ENCODE data around the gene PROC. TPM values are rescaled to one million over a fixed set of nuclear protein-coding genes. Genes with fewer than 3 reads are reported as not detected.

Gene PROC
- total RNA-seq, 1 donor from 2014 or later, result not detected

GRCh38 chr2:127434515-127434914 is 16.3 kb downstream of the PROC start:
- intact Hi-C loops (cut with DNase I), result no loop called here
- DNase-seq (ENCODE audit: extremely low spot score in 2 of 2), result no peak
- no peak for TF ChIP-seq POLR2AphosphoS5 (IDR thresholded peaks at IDR 0.05; ENCODE audit: insufficient read depth in 1 of 2, low read depth in 1 of 2)
- no peak for TF ChIP-seq POLR2A (IDR thresholded peaks at IDR 0.05)
- no peak for TF ChIP-seq CTCF (IDR thresholded peaks at IDR 0.05)

GRCh38 chr2:127437056-127437455 is 18.8 kb downstream of the PROC start:
- no peaks in the 10 kb centered on the region for H3K36me3 ChIP-seq
- H3K9me3 ChIP-seq, result no peaks in the 10 kb centered on the region
- no peaks in the 10 kb centered on the region for H3K27me3 ChIP-seq
- intact Hi-C loops (cut with DNase I), result no loop called here
- TF ChIP-seq POLR2AphosphoS5 (IDR thresholded peaks at IDR 0.05; ENCODE audit: insufficient read depth in 1 of 2, low read depth in 1 of 2) (no peak), CTCF (IDR thresholded peaks at IDR 0.05) (no peak), POLR2A (IDR thresholded peaks at IDR 0.05) (no peak)
- no peak for DNase-seq (ENCODE audit: extremely low spot score in 2 of 2)
- H3K27ac ChIP-seq, result no peak overlapping the region
- no peaks in the 10 kb centered on the region for H3K4me1 ChIP-seq
- H3K4me3 ChIP-seq, result no peak overlapping the region

More at GRCh38 chr2:127434515-127434914, 16.3 kb downstream of the PROC start:
- Histone ChIP-seq H3K36me3 (no peaks in the 10 kb centered on the region), H3K27ac (no peak overlapping the region), H3K9me3 (no peaks in the 10 kb centered on the region), H3K4me1 (no peaks in the 10 kb centered on the region), H3K4me3 (no peak overlapping the region), H3K27me3 (no peaks in the 10 kb centered on the region)

GRCh38 chr2:127437781-127438726 is 19.8 kb downstream of the PROC start:
- no peak for TF ChIP-seq POLR2A (IDR thresholded peaks at IDR 0.05)
- TF ChIP-seq CTCF (IDR thresholded peaks at IDR 0.05), result no peak
- no peak for TF ChIP-seq POLR2AphosphoS5 (IDR thresholded peaks at IDR 0.05; ENCODE audit: insufficient read depth in 1 of 2, low read depth in 1 of 2)
- H3K36me3 ChIP-seq, result no peaks in the 10 kb centered on the region
- H3K9me3 ChIP-seq, result no peaks in the 10 kb centered on the region
- H3K4me3 ChIP-seq, result no peak overlapping the region
- H3K27ac ChIP-seq, result no peak overlapping the region
- no peaks in the 10 kb centered on the region for H3K4me1 ChIP-seq
- intact Hi-C loops (cut with DNase I), result no loop called here
- no peaks in the 10 kb centered on the region for H3K27me3 ChIP-seq
- DNase-seq (ENCODE audit: extremely low spot score in 2 of 2), result no peak

- DNase-seq (ENCODE audit: extremely low spot score in 2 of 2), result no peak
- H3K27ac ChIP-seq, result no peak overlapping the region
- no peak overlapping the region for H3K4me3 ChIP-seq
- TF ChIP-seq POLR2AphosphoS5 (IDR thresholded peaks at IDR 0.05; ENCODE audit: insufficient read depth in 1 of 2, low read depth in 1 of 2) (no peak), POLR2A (IDR thresholded peaks at IDR 0.05) (no peak), CTCF (IDR thresholded peaks at IDR 0.05) (no peak)
- intact Hi-C loops (cut with DNase I), result no loop called here
- no peaks in the 10 kb centered on the region for H3K27me3 ChIP-seq
- H3K9me3 ChIP-seq, result no peaks in the 10 kb centered on the region
- H3K36me3 ChIP-seq, result no peaks in the 10 kb centered on the region
- H3K4me1 ChIP-seq, result no peaks in the 10 kb centered on the region
Measured at GRCh38 chr2:127439343-127439742, 21.1 kb downstream of the PROC start.

GRCh38 chr2:127448526-127448925 is 30.3 kb downstream of the PROC start:
- intact Hi-C loops (cut with DNase I), result no loop called here
- Histone ChIP-seq H3K36me3 (no peaks in the 10 kb centered on the region), H3K27me3 (no peaks in the 10 kb centered on the region), H3K27ac (no peak overlapping the region), H3K4me1 (no peaks in the 10 kb centered on the region), H3K9me3 (no peaks in the 10 kb centered on the region), H3K4me3 (no peak overlapping the region)
- no peak for TF ChIP-seq CTCF (IDR thresholded peaks at IDR 0.05)
- TF ChIP-seq POLR2AphosphoS5 (IDR thresholded peaks at IDR 0.05; ENCODE audit: insufficient read depth in 1 of 2, low read depth in 1 of 2), result no peak
- no peak for TF ChIP-seq POLR2A (IDR thresholded peaks at IDR 0.05)
- no peak for DNase-seq (ENCODE audit: extremely low spot score in 2 of 2)

Data from vagina (tissue), 2 donors.